Endothelial cell of umbilical vein (primary cell): ENCODE data around the gene CECR2. TPM values are rescaled to one million over a fixed set of nuclear protein-coding genes. Genes with fewer than 3 reads are reported as not detected.

Experiments
- BruUV-seq: library from RNA; stranded (reverse); fragments of 400-500 nt; replicated peaks from 2 replicates; lab custom pipeline; 2021; lab: Mats Ljungman, UMichigan
- CTCF ChIA-PET: fragments of 300-600, 350-600 bp; sonication (Branson Sonifier 250); formaldehyde crosslinking; loops from one replicate; lab custom pipeline; 2021; ENCODE audit warnings: antibody characterized with exemption, inconsistent platforms; lab: Charles Lee
- POLR2A ChIA-PET: fragments of 300-600, 350-600 bp; sonication (Branson Sonifier 250); formaldehyde crosslinking; loops from one replicate; lab custom pipeline; 2021; ENCODE audit warnings: antibody characterized with exemption, inconsistent platforms; lab: Charles Lee
- DNase-seq: peaks from one replicate; pipeline ENCODE4 v3.0.0-alpha.2; 2011; ENCODE audit warnings: low read depth, low spot score
- FAIRE-seq: peaks from 2 replicates; lab custom pipeline; 2011; peaks lifted over from hg19 to GRCh38; lab: Jason Lieb, UNC
- H2AFZ ChIP-seq: 2 replicates; pipeline ENCODE4 v1.6.0; 2012; ENCODE audit warnings: low read depth, low read length, control low read depth, inconsistent platforms
- H3K27ac ChIP-seq: 2 replicates; pipeline ENCODE4 v1.5.1; 2011; ENCODE audit warnings: low read depth, mild to moderate bottlenecking, control low read depth, low read length, moderate library complexity; ENCODE audit not compliant: insufficient read depth
- H3K27me3 ChIP-seq, 2 experiments: 2 replicates each; pipeline versions ENCODE4 v1.6.0 to v1.6.1; 2011; ENCODE audit warnings: low read length in 2 of 2, mixed read lengths in 1 of 2; ENCODE audit not compliant: control insufficient read depth in 2 of 2, insufficient read depth in 2 of 2
- H3K36me3 ChIP-seq, 2 experiments: 2 replicates in 1 of 2; 3 replicates in 1 of 2; pipeline ENCODE4 v1.5.1; 2011; ENCODE audit warnings: low read length in 2 of 2, mild to moderate bottlenecking in 1 of 2, moderate library complexity in 1 of 2; ENCODE audit not compliant: control insufficient read depth in 2 of 2, insufficient read depth in 2 of 2; ENCODE audit errors: extremely low read depth in 1 of 2
- H3K4me1 ChIP-seq: 3 replicates; pipeline ENCODE4 v1.5.1; 2011; ENCODE audit warnings: mild to moderate bottlenecking, low read length; ENCODE audit not compliant: control insufficient read depth, insufficient read depth; ENCODE audit errors: extremely low read depth
- H3K4me2 ChIP-seq: 2 replicates; pipeline ENCODE4 v1.6.1; 2011; ENCODE audit warnings: low read length, control low read depth, mixed read lengths; ENCODE audit not compliant: insufficient read depth
- H3K4me3 ChIP-seq, 3 experiments: fragments of 200-600 bp in 1 of 3; sonication (generic), shearing (Covaris generic) in 1 of 3; replicated peaks in 1 of 3; 2 replicates each; pipeline ENCODE4 v1.5.1; 2011 to 2016; ENCODE audit warnings: control low read depth in 3 of 3, low read length in 3 of 3, mild to moderate bottlenecking in 2 of 3, inconsistent platforms in 1 of 3, low read depth in 1 of 3, moderate library complexity in 1 of 3; ENCODE audit not compliant: insufficient read depth in 1 of 3
- H3K79me2 ChIP-seq: 2 replicates; pipeline ENCODE4 v1.6.0; 2012; ENCODE audit warnings: low read length, inconsistent platforms; ENCODE audit not compliant: control insufficient read depth, insufficient read depth
- H3K9ac ChIP-seq: replicated peaks from 2 replicates; pipeline ENCODE3; 2011; ENCODE audit warnings: low read length, control low read depth; ENCODE audit not compliant: insufficient read depth; ENCODE audit errors: extremely low read depth
- H3K9me1 ChIP-seq: replicated peaks from 3 replicates; pipeline ENCODE4 v1.6.0; 2011; ENCODE audit warnings: mild to moderate bottlenecking, low read length; ENCODE audit not compliant: control insufficient read depth, insufficient read depth; ENCODE audit errors: extremely low read depth
- H3K9me3 ChIP-seq: replicated peaks from 2 replicates; pipeline ENCODE4 v1.5.1; 2012; ENCODE audit warnings: low read length, inconsistent platforms; ENCODE audit not compliant: control insufficient read depth, insufficient read depth
- H4K20me1 ChIP-seq: replicated peaks from 2 replicates; pipeline ENCODE3; 2011; ENCODE audit warnings: mild to moderate bottlenecking, low read length; ENCODE audit not compliant: control insufficient read depth, insufficient read depth; ENCODE audit errors: extremely low read depth
- CTCF ChIP-seq, 2 donors: IDR thresholded peaks; 1 replicate in 1 of 2; 2 replicates in 1 of 2; pipeline ENCODE4 v1.5.1; 2011; ENCODE audit warnings: low read length in 2 of 2, mild to moderate bottlenecking in 2 of 2, moderate library complexity in 2 of 2, control low read depth in 1 of 2, inconsistent platforms in 1 of 2, low read depth in 1 of 2; ENCODE audit not compliant: insufficient read depth in 1 of 2; ENCODE audit errors: extremely low read depth in 1 of 2
- EZH2 ChIP-seq: IDR thresholded peaks from 2 replicates; pipeline ENCODE4 v1.6.1; 2012; ENCODE audit warnings: borderline replicate concordance, low read depth, mild to moderate bottlenecking, moderate library complexity, low read length, inconsistent platforms; ENCODE audit not compliant: severe bottlenecking
- FOS ChIP-seq: IDR thresholded peaks from 2 replicates; pipeline ENCODE4 v1.6.1; 2011; ENCODE audit warnings: mild to moderate bottlenecking, low read length, moderate library complexity, borderline replicate concordance; ENCODE audit not compliant: insufficient read depth
- GATA2 ChIP-seq: IDR thresholded peaks from 2 replicates; pipeline ENCODE4 v1.7.0; 2011; ENCODE audit warnings: low read depth, mild to moderate bottlenecking, moderate library complexity, mixed read lengths, low read length; ENCODE audit not compliant: insufficient read length, insufficient read depth
- JUN ChIP-seq: IDR thresholded peaks from 2 replicates; pipeline ENCODE4 v1.6.1; 2011; ENCODE audit warnings: borderline replicate concordance, low read depth; ENCODE audit not compliant: insufficient read length, insufficient read depth
- MAX ChIP-seq: IDR thresholded peaks from 2 replicates; pipeline ENCODE4 v1.6.1; 2011; ENCODE audit not compliant: insufficient read depth, insufficient read length
- MYC ChIP-seq: IDR thresholded peaks from one replicate; pipeline ENCODE4 v1.6.1; 2011; ENCODE audit warnings: mild to moderate bottlenecking, low read depth, low read length
- POLR2A ChIP-seq: IDR thresholded peaks from 2 replicates; pipeline ENCODE4 v1.6.1; 2012; ENCODE audit warnings: low read depth, mild to moderate bottlenecking, control low read depth, low read length
- POLR2AphosphoS5 ChIP-seq: IDR thresholded peaks from 2 replicates; pipeline ENCODE4 v1.6.1; 2012; ENCODE audit warnings: low read depth, mild to moderate bottlenecking, control low read depth, low read length, moderate library complexity; ENCODE audit not compliant: insufficient read depth
- dilution Hi-C: fragments of 300-500 bp; cut with MboI; formaldehyde crosslinking; loops from one replicate; pipeline ENCODE4 v1.15.0; 2019; ENCODE audit warnings: low sequenced_read_pairs; ENCODE audit not compliant: extremely low pct_ligation_motif_present
- intact Hi-C: fragments of 100-400 bp; cut with micrococcal nuclease; formaldehyde crosslinking; loops from one replicate; pipeline ENCODE4 v1.10.0; 2022
- polyA plus RNA-seq, 4 experiments: library from polyadenylated mRNA; depleted of rRNA in 3 of 4; stranded (reverse) in 3 of 4; unstranded in 1 of 4; fragments of >200 nt; gene quantifications; 2 replicates each; pipeline versions ENCODE4 v1.2.1 to v1.2.3, GENCODE V29; 2011 to 2012; ENCODE audit warnings: missing spikeins in 1 of 4
- total RNA-seq: library from RNA; stranded (reverse); gene quantifications from 2 replicates; pipeline ENCODE4 v1.2.3, GENCODE V29; 2021

The CECR2 gene
- total and polyA plus RNA-seq, 2 donors (not counting 3 experiments of a cell fraction or from before 2014, with no cell fraction given), result 0.01 TPM; not detected in 1

DNA sequence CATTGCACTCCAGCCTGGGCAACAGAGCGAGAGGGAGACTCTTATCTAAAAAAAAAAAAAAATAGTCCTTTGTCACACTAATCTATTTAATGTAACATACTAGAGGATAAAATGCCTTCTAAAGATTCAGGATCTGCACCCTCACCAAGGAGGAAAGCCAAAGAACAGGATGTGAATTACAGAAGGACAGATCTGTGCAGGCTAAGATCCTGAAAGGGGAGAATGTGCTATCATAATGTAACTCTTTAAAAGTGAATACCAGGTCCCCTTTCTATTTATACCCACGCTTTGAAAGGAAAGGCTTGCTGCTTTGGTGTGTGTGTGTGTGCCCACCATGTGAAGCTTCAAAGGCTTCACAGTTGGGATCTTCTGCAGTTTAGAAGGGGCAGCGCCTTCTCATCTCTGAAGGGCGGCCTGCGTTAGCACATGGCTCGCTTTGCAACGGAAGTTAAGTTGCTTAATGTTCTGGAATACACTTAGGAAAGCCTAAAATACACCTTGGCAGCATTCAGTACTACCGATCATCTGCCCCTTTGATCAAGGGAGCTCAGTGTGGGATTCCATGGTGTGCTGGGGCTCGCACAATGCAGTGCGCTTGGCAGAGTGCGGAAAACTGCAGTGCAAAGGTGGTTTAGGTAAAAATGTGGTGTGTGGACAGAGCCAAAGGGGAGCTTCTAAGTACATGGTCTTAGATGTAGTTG, 6.8 kb downstream of the CECR2 start:
- BruUV-seq, result no TSS peak
- CTCF ChIA-PET, result interaction anchor here (1.3 to 1.4 kb wide), 2 partner anchors 10 to 30 kb away, joined by 3 read pairs; no protein-coding TSS in a partner anchor
- H3K36me3 ChIP-seq, result no peaks in the 10 kb centered on the region

More for the DNA sequence above, 6.8 kb downstream of the CECR2 start:
- no peak overlapping the region for H2AFZ ChIP-seq
- H4K20me1 ChIP-seq, result no peaks in the 10 kb centered on the region
- H3K27ac ChIP-seq, result no peak overlapping the region
- dilution Hi-C loops, result no loop called here
- H3K4me2 ChIP-seq, result no peak overlapping the region
- no peak overlapping the region for H3K4me3 ChIP-seq
- no peaks in the 10 kb centered on the region for H3K9me1 ChIP-seq
- DNase-seq, result no peak
- no peaks in the 10 kb centered on the region for H3K9me3 ChIP-seq
- FAIRE-seq, result no peak
- intact Hi-C loops, result no loop called here
- H3K79me2 ChIP-seq, result no peaks in the 10 kb centered on the region
- peaks cover under 1% of the 10 kb centered on the region for H3K4me1 ChIP-seq
- H3K27me3 ChIP-seq, result peaks cover 10 to 16% of the 10 kb centered on the region in 2 experiments
- H3K9ac ChIP-seq, result no peak overlapping the region
- POLR2A ChIA-PET, result no interaction called here
- TF ChIP-seq MAX (no peak), GATA2 (no peak), MYC (no peak), FOS (no peak), EZH2 (no peak), CTCF (IDR thresholded peaks at IDR 0.05; ENCODE audit: extremely low read depth in 1 of 2, insufficient read depth in 1 of 2, low read depth in 1 of 2, low read length in 2 of 2) (no peak), POLR2A (no peak), JUN (no peak), POLR2AphosphoS5 (no peak)
